Activated naive CD4-positive, alpha-beta T cell treated with anti-CD3 and anti-CD28 coated beads, Interleukin-2, amount 50 U/mL, for 72 hours (primary cell): ENCODE measurements around the gene SDE2. TPM values are rescaled to one million over a fixed set of nuclear protein-coding genes. Genes with fewer than 3 reads are reported as not detected.
"Not testable (repeated sequence)": the region's sequence is repeated elsewhere in the genome, so short reads cannot be mapped to it uniquely, and the experiment has no call there.

ENCODE experiments used
- ATAC-seq, 2 donors: fragments of 150-1000 bp; cut with Tn5 transposase; 2 replicates each; pipeline ENCODE4 v1.10.0; 2021; ENCODE audit warnings: mild to moderate bottlenecking in 2 of 2, moderate library complexity in 2 of 2
- DNase-seq, 2 donors: peaks; one replicate each; pipeline ENCODE4 v3.0.0; 2021 to 2022; ENCODE audit warnings: low spot score in 2 of 2
- H3K27ac Mint-ChIP-seq, 2 donors: one replicate each; pipeline ENCODE4 v1.8.0; 2022; ENCODE audit warnings: mild to moderate bottlenecking in 2 of 2, mixed read lengths in 2 of 2
- H3K36me3 Mint-ChIP-seq, 2 donors: one replicate each; pipeline ENCODE4 v1.8.0; 2022; ENCODE audit warnings: mixed read lengths in 2 of 2
- H3K9me3 Mint-ChIP-seq, 2 donors: one replicate each; pipeline ENCODE4 v1.8.0; 2022; ENCODE audit warnings: mixed read lengths in 2 of 2
- total RNA-seq, 2 donors: library from RNA; stranded (reverse); gene quantifications; one replicate each; pipeline ENCODE4 v1.2.3, GENCODE V29; 2022

SDE2 gene
- total RNA-seq, 2 donors from 2014 or later, result 15.9 to 29.6 TPM

- no peak for ATAC-seq
- DNase-seq, result no peak
- Mint-ChIP-seq H3K27ac (peak overlapping the region; percentile 67 to 91), H3K9me3 (no peaks in the 10 kb centered on the region), H3K36me3 (peaks cover 15 to 27% of the 10 kb centered on the region in 2 donors)
These were observed 3.0 kb downstream of the SDE2 start for GRCh38 chr1:225995919-225996864.

GRCh38 chr1:225990705-225991464 is 8.3 kb downstream of the SDE2 start:
- DNase-seq, result no peak
- ATAC-seq, result peak; percentile 56 to 63
- H3K36me3 Mint-ChIP-seq, result peaks cover 8% of the 10 kb centered on the region in 2 donors
- H3K9me3 Mint-ChIP-seq, result no peaks in the 10 kb centered on the region
- peak overlapping the region; percentile 69 to 82 for H3K27ac Mint-ChIP-seq

GRCh38 chr1:225987491-225988316 is 11.4 kb downstream of the SDE2 start:
- Mint-ChIP-seq H3K9me3 (no peaks in the 10 kb centered on the region), H3K27ac (no peak overlapping the region), H3K36me3 (peaks cover 10 to 12% of the 10 kb centered on the region in 2 donors)
- no peak for DNase-seq
- ATAC-seq, result no peak

GRCh38 chr1:225981714-225982113 is 17.4 kb downstream of the SDE2 start:
- ATAC-seq (no peak), DNase-seq (no peak)
- Mint-ChIP-seq H3K36me3 (peaks cover 21 to 34% of the 10 kb centered on the region in 2 donors), H3K27ac (no peak overlapping the region), H3K9me3 (peaks cover 0 to 8% of the 10 kb centered on the region in 2 donors)

GRCh38 chr1:225980005-225980836 is 18.9 kb downstream of the SDE2 start:
- peaks cover 14 to 34% of the 10 kb centered on the region in 2 donors for H3K36me3 Mint-ChIP-seq
- H3K27ac Mint-ChIP-seq, result no peak overlapping the region
- peaks cover 0 to 8% of the 10 kb centered on the region in 2 donors for H3K9me3 Mint-ChIP-seq
- no peak for ATAC-seq
- no peak for DNase-seq

- Mint-ChIP-seq H3K36me3 (peaks cover 14 to 34% of the 10 kb centered on the region in 2 donors), H3K27ac (no peak overlapping the region), H3K9me3 (peaks cover 0 to 8% of the 10 kb centered on the region in 2 donors)
- DNase-seq (no peak), ATAC-seq (no peak)
These were observed 19.7 kb downstream of the SDE2 start for GRCh38 chr1:225979421-225979820.

GRCh38 chr1:225977937-225978748 is 21.0 kb downstream of the SDE2 start:
- peaks cover 0 to 8% of the 10 kb centered on the region in 2 donors for H3K9me3 Mint-ChIP-seq
- DNase-seq (peak in 1 of 2 donors; percentile 45), ATAC-seq (peak in 1 of 2 donors; percentile 58)
- H3K27ac Mint-ChIP-seq, result peak overlapping the region in 1 of 2 donors; percentile 67
- H3K36me3 Mint-ChIP-seq, result peaks cover 9 to 25% of the 10 kb centered on the region in 2 donors

GRCh38 chr1:225975146-225975545 is 24.0 kb downstream of the SDE2 start:
- peak overlapping the region in 1 of 2 donors; percentile 41 for H3K27ac Mint-ChIP-seq
- not testable (repeated sequence) for ATAC-seq, H3K9me3 Mint-ChIP-seq, H3K36me3 Mint-ChIP-seq, DNase-seq

GRCh38 chr1:225974454-225974853 is 24.7 kb downstream of the SDE2 start:
- Mint-ChIP-seq H3K36me3 (peaks cover 0 to 2% of the 10 kb centered on the region in 2 donors), H3K9me3 (no peaks in the 10 kb centered on the region), H3K27ac (no peak overlapping the region)
- DNase-seq, result no peak
- no peak for ATAC-seq

GRCh38 chr1:225973158-225973557 is 26.0 kb downstream of the SDE2 start:
- H3K9me3 Mint-ChIP-seq, result no peaks in the 10 kb centered on the region
- ATAC-seq (no peak), DNase-seq (no peak)
- peak overlapping the region in 1 of 2 donors; percentile 22 for H3K27ac Mint-ChIP-seq
- no peaks in the 10 kb centered on the region for H3K36me3 Mint-ChIP-seq

GRCh38 chr1:225972344-225973152 is 26.6 kb downstream of the SDE2 start:
- Mint-ChIP-seq H3K27ac (peak overlapping the region in 1 of 2 donors; percentile 42), H3K9me3 (no peaks in the 10 kb centered on the region), H3K36me3 (no peaks in the 10 kb centered on the region)
- DNase-seq (no peak), ATAC-seq (no peak)

GRCh38 chr1:225970592-225971157 is 28.5 kb downstream of the SDE2 start:
- DNase-seq, ATAC-seq, H3K36me3 Mint-ChIP-seq, H3K27ac Mint-ChIP-seq, H3K9me3 Mint-ChIP-seq: not testable (repeated sequence)

GRCh38 chr1:225969751-225970150 is 29.4 kb downstream of the SDE2 start:
- not testable (repeated sequence) for ATAC-seq, H3K36me3 Mint-ChIP-seq, H3K27ac Mint-ChIP-seq, DNase-seq, H3K9me3 Mint-ChIP-seq

- peak in 1 of 2 donors; percentile 18 for DNase-seq
- no peak for ATAC-seq
- Mint-ChIP-seq H3K9me3 (no peaks in the 10 kb centered on the region), H3K36me3 (no peaks in the 10 kb centered on the region), H3K27ac (peak overlapping the region in 1 of 2 donors; percentile 8)
These were observed 33.9 kb downstream of the SDE2 start for GRCh38 chr1:225965231-225965630.
